ENCODE data around the gene MSLN.

DNA sequence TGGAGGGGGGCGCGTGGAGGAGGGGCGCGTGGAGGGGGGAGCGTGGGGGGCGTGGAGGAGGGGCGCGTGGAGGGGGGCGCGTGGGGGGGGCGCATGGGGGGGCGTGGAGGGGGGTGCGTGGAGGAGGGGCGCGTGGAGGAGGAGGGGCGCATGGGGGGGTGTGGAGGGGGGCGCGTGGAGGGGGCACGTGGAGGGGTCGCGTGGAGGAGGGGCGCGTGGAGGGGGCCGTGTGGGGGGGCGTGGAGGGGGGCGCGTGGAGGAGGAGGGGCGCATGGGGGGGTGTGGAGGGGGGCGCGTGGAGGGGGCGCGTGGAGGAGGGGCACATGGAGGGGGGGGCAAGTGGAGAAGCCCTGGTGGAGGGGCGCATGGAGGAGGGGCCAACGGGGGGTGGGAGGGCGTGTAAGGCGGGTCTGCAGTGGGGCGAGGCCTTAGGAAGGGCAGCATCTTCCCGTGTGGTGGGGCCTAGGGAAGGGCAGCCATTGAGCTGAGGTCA, 7.3 kb downstream of the MSLN start:
- TF ChIP-seq POLR2AphosphoS5 (IDR thresholded peaks at IDR 0.05; ENCODE audit: borderline replicate concordance, low read depth, low read length) (no peak), EZH2 (IDR thresholded peaks at IDR 0.05) (no peak)
